ENCODE data around the gene DUS1L.

GRCh38 chr17:82014432-82014831 lies 51.2 kb downstream of the DUS1L start:
- TF ChIP-seq CTCF (IDR thresholded peaks at IDR 0.05) (no peak), EZH2 (IDR thresholded peaks at IDR 0.05; ENCODE audit: borderline replicate concordance, insufficient read depth, low read depth, low read length, poor library complexity, severe bottlenecking) (no peak)
